ENCODE data around the gene KRT28.
"Not testable (repeated sequence)": the region's sequence is repeated elsewhere in the genome, so short reads cannot be mapped to it uniquely, and the experiment has no call there.

Gene KRT28

DNA sequence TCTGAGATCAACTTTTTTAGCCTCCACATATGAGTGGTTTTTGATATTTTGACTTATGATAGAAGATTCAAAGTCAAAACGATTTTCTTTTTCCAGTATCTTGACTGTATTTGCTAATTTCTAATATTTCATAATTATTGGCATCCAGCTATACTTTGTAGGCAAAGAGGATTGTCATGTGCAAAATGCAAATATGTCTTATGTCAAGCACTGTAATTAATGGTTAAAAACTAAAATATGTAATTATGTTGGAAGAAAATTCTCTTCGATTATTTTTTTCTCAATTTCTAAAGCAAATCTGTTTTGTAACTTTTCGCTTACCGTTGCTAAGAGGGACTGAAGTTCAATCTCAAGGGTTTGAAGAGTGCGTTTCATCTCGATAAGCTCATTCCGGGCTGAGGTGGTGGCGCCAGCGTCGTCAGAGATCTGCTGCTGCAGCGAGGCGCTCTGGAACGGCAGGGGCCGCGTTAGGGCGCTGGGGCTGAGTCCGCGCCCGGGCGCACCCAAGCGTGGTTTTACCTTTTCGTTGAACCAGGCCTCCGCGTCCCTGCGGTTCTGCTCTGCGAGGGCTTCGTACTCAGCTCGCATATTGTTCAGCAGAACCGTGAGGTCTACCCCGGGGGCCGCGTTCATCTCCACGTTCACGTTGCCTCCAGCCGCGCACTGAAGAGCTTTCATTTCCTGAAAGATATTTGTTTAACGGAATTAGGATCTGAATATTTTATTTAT is 20.4 kb downstream of the KRT28 start:
- peak; percentile 7 to 14 for DNase-seq (ENCODE audit: low read depth in 2 of 2)

DNA sequence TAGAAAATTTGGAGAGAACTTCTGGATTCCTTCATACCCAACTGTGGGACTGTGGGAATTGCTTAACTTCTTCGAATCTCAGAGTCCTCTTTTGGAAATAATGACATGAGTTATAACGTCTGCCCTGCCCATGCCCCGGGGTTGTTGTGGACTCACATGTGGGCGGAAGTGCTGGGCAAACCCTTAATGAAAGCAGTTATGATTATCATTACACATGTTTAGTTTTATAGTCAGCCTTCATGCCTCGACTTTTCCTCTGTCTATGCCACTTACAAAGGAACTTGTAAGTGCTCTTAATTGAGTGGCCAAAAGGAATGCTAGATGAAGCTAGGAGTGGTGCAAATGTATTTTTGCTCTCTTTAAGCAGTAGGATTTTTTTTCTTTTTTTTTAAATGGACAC is 21.3 kb downstream of the KRT28 start:
- DNase-seq (ENCODE audit: low read depth in 2 of 2) = no peak

DNA sequence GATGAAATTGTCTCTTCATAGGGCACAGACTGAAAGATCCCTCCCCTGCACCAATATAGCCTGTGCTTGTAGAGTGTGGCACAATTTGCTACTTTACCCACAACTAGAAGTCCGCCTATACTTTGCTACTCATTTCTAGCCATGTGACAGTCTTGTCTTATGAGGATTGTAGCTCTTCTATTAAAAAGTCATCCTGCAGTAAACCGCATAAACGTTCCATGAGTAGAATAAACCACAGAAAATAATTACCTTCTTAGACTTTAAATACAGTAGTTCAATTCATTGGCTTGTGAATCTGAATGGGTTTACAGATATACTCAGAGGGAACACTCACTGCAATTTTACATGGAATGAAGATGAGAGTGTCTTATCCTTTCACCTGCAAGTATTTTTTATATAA is 21.8 kb downstream of the KRT28 start:
- no peak for DNase-seq (ENCODE audit: low read depth in 2 of 2)

- no peak for DNase-seq (ENCODE audit: low read depth in 2 of 2)
Measured at GRCh38 chr17:40777459-40777858, 22.3 kb downstream of the KRT28 start.

GRCh38 chr17:40775945-40776344 is 23.8 kb downstream of the KRT28 start:
- DNase-seq (ENCODE audit: low read depth in 2 of 2) = no peak

- DNase-seq (ENCODE audit: low read depth in 2 of 2) = no peak
Measured at GRCh38 chr17:40772101-40772500, 27.7 kb downstream of the KRT28 start, which contains the start of gene KRT26. TSS of gene KRT26 (minus strand) at chr17:40772201. CDS start at chr17:40772113, 88 bp downstream.

GRCh38 chr17:40765657-40766056 is 34.1 kb downstream of the KRT28 start:
- DNase-seq (ENCODE audit: low read depth in 2 of 2) = no peak

- DNase-seq (ENCODE audit: low read depth in 2 of 2) = no peak
Measured at GRCh38 chr17:40763752-40764151, 36.0 kb downstream of the KRT28 start.

DNA sequence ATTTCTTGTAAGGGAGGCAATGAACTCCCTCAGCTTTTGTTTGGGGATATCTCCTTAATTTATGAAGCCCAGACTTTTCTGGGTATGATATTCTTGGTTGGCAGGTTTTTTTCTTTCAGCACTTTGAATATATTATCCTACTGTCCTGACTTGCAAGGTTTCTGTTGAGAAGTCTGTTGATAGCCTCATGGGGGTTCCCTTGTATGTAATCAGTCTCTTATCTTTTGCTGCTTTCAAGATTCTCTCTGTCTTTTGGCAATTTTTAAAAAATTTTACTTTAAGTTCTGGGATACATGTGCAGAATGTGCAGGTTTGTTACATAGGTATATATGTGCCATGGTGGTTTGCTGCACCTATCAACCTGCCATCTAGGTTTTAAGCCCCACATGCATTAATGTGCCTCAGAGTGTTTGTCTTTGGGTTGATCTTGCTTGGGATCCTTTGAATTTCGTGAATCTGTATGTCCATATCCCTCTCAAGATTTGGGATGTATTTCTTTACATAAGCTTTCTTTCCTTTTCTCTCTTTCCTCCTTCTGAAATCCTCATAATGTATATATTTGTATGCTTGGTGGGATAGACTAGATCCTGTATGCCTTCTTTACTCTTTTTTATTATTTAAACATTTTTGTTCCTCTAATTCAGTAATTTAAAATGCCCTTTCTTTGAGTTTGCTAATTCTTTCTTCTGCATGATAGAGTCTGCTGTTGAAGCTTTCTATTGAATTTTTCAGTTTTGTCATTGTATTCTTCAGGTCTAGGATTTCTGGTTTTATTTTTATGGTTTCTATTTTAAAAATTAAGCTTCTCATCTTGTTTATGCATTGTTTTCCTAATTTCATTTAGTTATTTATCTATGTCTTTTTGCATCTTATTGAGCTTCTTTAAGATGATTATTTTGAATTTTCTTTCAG is 39.4 kb downstream of the KRT28 start:
- DNase-seq (ENCODE audit: low read depth in 2 of 2) = no peak

DNA sequence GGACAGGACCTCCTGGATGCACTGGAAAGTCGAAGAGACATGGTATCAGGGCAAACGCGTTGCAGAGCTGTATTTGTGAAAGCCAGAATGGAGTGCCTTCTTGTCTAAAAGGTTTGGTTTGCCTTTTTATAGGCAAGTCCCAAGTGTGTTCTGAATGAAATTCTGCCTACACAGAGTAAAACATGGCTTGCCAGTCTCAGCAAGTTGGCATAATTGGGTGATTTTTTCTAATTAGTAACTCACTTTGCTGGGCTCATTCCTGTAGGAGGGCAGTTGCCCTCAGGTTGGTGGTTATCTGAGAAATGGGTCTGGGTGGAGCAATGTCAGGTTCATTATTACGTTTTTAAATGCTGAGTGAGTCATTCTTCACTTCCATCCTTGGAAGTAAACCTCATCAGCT is 44.5 kb downstream of the KRT28 start, which contains the start of gene KRT25:
Gene KRT25, minus strand, starts transcription at position 101 of the 400 bp plus-strand sequence. Its CDS starts 60 bp downstream, at position 41.
- DNase-seq (ENCODE audit: low read depth in 2 of 2) = no peak

- no peak for DNase-seq (ENCODE audit: low read depth in 2 of 2)
Measured at GRCh38 chr17:40753804-40754203, 46.0 kb downstream of the KRT28 start.

DNA sequence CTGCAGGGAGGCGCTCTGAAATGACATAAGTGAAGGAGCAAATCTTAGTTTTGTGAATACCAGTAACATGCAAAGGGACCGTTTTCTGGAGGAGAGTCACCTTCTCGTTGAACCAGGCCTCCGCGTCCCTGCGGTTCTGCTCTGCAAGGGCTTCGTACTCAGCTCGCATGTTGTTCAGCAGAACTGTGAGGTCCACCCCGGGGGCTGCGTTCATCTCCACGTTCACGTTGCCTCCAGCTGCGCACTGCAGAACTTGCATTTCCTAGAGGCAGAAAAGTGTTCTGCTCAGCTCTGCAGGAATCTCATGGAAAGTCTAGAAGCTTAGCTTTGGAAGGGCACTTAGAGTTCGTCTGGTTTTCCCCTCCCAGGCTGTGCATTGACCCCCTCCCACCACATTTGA is 48.7 kb downstream of the KRT28 start:
- no peak for DNase-seq (ENCODE audit: low read depth in 2 of 2)

- no peak for DNase-seq (ENCODE audit: low read depth in 2 of 2)
Measured at GRCh38 chr17:40750391-40750790, 49.4 kb downstream of the KRT28 start.

DNA sequence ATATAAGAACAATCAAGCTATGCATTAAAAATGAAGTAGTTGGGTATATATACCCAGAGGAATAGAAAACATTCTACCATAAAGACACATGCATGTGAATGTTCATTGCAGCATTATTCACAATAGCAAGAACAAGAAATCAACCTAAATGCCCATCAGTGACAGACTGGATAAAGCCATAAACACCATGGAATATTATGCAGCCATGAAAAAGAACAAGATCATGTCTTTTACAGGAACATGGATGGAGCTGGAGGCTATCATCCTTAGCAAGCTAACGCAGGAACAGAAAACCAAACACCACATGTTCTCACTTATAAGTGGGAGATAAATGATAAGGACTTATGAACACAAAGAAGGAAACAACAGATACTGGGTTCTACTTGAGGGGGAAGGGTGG is 51.1 kb downstream of the KRT28 start:
- DNase-seq (ENCODE audit: low read depth in 2 of 2) = not testable (repeated sequence)

Measured in stimulated activated CD4-positive, alpha-beta T cell treated with anti-CD3 and anti-CD28 coated beads, Interleukin-4, amount 100 ng/mL, for 48 hours (primary cell).